Panc1 (cell line): ENCODE data around the gene TRIM29.

Experiments used
- POLR2AphosphoS5 ChIP-seq: IDR thresholded peaks from 2 replicates; pipeline ENCODE4 v1.6.1; 2012; ENCODE audit warnings: mild to moderate bottlenecking, low read depth, low read length, moderate library complexity
- TCF7L2 ChIP-seq: IDR thresholded peaks from 2 replicates; pipeline ENCODE4 v1.6.1; 2011; ENCODE audit warnings: mild to moderate bottlenecking, low read depth, low read length, inconsistent platforms
- TF ChIP-seq, protein P1 (sequence below): fragments of 450-650 bp; IDR thresholded peaks from 2 replicates; pipeline ENCODE4 v1.5.1; 2017; ENCODE audit warnings: mild to moderate bottlenecking
- TF ChIP-seq, protein P2 (sequence below), 2 experiments: IDR thresholded peaks; 2 replicates each; pipeline ENCODE4 v1.6.1; 2011 to 2012; ENCODE audit warnings: low read depth in 2 of 2, control low read depth in 1 of 2, low read length in 1 of 2, mild to moderate bottlenecking in 1 of 2, moderate library complexity in 1 of 2; ENCODE audit not compliant: insufficient read depth in 1 of 2

DNA sequence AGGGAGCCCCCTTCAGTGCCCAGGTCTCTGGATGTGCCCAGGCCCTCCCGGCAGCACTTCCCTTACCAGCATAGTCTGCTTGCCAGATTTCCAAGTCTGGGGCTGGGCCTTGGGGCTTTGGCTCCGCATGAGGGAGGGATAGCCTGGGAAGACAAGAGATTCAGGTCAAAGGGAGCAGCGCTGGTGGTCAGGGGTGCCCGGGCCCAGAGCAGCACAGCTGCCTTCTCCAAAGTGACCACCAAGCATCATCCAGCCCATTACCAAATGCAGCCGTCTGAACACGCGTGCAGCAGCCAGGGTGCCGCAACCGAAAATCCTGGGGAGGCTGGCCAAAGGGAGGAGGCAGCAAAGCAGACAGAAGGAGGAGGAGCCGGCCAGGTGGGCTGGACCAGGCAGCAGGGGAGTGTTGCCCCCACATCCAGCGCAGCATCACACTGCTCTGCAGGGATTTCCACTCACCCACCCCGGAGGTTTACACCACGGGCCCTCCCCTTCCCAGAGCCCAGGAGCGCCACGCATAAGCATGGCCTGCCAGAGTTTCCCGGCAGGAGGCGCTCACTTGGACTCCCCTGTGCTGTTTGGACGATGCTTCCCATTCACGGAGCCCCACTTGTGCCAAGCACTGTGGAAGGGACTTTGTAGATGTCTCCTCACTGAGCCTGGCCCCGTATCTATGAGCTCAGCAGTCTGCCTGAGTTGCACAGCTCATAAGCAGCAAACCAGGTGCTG lies 22.5 kb downstream of the TRIM29 start:
- TF ChIP-seq, protein P1, sequence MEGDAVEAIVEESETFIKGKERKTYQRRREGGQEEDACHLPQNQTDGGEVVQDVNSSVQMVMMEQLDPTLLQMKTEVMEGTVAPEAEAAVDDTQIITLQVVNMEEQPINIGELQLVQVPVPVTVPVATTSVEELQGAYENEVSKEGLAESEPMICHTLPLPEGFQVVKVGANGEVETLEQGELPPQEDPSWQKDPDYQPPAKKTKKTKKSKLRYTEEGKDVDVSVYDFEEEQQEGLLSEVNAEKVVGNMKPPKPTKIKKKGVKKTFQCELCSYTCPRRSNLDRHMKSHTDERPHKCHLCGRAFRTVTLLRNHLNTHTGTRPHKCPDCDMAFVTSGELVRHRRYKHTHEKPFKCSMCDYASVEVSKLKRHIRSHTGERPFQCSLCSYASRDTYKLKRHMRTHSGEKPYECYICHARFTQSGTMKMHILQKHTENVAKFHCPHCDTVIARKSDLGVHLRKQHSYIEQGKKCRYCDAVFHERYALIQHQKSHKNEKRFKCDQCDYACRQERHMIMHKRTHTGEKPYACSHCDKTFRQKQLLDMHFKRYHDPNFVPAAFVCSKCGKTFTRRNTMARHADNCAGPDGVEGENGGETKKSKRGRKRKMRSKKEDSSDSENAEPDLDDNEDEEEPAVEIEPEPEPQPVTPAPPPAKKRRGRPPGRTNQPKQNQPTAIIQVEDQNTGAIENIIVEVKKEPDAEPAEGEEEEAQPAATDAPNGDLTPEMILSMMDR = no peak
- TF ChIP-seq POLR2AphosphoS5 = no peak
- TF ChIP-seq, protein P2, sequence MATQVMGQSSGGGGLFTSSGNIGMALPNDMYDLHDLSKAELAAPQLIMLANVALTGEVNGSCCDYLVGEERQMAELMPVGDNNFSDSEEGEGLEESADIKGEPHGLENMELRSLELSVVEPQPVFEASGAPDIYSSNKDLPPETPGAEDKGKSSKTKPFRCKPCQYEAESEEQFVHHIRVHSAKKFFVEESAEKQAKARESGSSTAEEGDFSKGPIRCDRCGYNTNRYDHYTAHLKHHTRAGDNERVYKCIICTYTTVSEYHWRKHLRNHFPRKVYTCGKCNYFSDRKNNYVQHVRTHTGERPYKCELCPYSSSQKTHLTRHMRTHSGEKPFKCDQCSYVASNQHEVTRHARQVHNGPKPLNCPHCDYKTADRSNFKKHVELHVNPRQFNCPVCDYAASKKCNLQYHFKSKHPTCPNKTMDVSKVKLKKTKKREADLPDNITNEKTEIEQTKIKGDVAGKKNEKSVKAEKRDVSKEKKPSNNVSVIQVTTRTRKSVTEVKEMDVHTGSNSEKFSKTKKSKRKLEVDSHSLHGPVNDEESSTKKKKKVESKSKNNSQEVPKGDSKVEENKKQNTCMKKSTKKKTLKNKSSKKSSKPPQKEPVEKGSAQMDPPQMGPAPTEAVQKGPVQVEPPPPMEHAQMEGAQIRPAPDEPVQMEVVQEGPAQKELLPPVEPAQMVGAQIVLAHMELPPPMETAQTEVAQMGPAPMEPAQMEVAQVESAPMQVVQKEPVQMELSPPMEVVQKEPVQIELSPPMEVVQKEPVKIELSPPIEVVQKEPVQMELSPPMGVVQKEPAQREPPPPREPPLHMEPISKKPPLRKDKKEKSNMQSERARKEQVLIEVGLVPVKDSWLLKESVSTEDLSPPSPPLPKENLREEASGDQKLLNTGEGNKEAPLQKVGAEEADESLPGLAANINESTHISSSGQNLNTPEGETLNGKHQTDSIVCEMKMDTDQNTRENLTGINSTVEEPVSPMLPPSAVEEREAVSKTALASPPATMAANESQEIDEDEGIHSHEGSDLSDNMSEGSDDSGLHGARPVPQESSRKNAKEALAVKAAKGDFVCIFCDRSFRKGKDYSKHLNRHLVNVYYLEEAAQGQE (IDR thresholded peaks at IDR 0.05; ENCODE audit: insufficient read depth in 1 of 2, low read depth in 2 of 2, low read length in 1 of 2) = no peak
- TF ChIP-seq TCF7L2 = no peak
